AG09319 (cell line): ENCODE measurements around the gene KCTD15.

Experiments
- DNase-seq: peaks from one replicate; pipeline ENCODE4 v3.0.0-alpha.2; 2010; ENCODE audit warnings: low read depth; ENCODE audit errors: extremely low read depth
- TF ChIP-seq, protein P1 (sequence below): IDR thresholded peaks from 2 replicates; pipeline ENCODE4 v1.5.1; 2011; ENCODE audit warnings: low read depth, mild to moderate bottlenecking, inconsistent platforms, low read length, moderate library complexity

Gene KCTD15

DNA sequence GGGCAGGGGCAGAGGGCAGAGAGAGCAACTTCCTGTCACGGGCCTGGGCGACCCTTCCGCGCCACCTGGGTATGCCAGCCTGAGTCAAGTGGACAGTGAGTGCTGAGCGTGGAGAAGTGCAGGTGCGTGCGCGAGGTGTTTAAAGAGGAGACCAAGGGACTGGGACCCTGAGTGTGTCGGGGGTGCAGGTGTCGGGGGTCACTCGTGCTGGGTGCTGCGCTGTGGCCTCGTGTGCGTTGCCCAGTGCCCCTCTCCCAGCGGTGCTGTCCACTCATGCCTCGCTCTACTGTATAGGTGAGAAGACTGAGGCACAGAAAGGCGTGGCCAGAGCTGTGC, 18.9 kb upstream of the KCTD15 start:
- no peak for DNase-seq
- TF ChIP-seq, protein P1, sequence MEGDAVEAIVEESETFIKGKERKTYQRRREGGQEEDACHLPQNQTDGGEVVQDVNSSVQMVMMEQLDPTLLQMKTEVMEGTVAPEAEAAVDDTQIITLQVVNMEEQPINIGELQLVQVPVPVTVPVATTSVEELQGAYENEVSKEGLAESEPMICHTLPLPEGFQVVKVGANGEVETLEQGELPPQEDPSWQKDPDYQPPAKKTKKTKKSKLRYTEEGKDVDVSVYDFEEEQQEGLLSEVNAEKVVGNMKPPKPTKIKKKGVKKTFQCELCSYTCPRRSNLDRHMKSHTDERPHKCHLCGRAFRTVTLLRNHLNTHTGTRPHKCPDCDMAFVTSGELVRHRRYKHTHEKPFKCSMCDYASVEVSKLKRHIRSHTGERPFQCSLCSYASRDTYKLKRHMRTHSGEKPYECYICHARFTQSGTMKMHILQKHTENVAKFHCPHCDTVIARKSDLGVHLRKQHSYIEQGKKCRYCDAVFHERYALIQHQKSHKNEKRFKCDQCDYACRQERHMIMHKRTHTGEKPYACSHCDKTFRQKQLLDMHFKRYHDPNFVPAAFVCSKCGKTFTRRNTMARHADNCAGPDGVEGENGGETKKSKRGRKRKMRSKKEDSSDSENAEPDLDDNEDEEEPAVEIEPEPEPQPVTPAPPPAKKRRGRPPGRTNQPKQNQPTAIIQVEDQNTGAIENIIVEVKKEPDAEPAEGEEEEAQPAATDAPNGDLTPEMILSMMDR, result no peak

DNA sequence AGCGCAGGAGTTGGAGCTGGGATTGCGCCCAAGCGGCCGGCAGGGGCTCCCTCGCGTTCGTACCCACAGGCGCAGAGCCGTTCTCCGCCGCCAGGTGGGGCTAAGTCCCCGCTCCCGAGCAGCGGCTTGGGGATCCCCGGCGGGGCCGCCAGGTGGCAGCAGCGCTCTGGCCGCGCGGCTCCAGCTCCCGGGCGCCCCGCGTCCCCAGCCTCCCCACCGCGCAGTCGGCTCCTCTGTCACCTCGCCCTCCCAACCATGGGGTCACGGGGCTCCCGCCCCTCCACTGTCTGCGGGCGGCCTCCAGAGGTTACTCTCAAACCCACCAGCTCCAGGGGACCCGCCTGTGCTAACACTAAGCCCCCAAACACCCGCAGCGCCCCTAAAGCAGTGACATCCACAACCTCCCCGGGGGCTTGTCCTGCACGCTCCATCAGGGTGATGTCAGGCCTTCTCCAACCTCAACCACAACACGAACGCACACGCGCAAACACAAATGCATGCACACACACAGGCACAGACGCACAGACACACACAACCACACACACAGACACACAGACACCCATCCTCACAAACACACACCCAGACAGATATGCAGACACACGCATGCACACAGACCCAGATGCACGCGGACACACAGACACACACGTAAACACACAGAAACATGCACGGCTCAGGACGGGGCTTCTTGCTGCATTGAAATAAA, 18.4 kb upstream of the KCTD15 start:
- TF ChIP-seq, protein P1, result peak; percentile 94
- DNase-seq, result peak; percentile 37

DNA sequence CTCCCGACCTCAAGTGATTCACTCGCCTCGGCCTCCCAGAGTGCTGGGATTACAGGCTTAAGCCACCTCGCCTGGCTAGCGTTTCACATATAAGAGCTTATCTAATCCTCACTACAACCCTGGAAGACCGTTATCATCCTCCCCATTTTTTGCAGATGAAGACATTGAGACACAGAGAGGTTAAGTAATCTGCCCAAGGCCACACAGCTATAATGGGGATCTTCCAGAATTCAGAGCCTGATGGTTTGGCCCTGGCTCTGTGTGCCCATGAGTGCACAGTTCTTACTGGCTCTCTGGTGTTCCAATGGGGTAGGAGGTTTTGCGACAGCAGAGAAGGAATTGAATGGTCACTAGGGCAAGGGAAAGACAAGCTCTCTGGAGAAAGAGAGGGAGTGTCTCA, 16.8 kb upstream of the KCTD15 start:
- no peak for DNase-seq
- TF ChIP-seq, protein P1, result no peak

DNA sequence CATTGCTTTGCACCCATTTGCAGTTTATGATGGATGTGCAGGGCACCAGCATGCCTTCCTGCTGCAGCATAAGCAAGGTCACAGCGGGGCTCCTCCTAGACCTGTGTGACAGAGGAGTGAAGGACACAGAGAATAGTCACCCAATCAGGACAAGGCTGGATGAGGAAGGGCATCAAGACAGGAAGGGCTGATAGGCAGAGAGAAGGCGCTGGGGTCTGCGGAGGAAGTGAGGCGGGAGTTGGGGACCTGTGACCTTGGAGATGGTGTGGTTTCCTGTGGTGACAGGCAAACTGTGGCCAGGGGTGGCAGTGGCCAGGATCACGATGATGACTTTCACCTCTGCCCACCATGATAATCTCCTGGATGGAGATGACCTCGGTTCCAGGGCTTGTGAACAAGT, 16.4 kb upstream of the KCTD15 start:
- TF ChIP-seq, protein P1, result no peak
- DNase-seq, result no peak

DNA sequence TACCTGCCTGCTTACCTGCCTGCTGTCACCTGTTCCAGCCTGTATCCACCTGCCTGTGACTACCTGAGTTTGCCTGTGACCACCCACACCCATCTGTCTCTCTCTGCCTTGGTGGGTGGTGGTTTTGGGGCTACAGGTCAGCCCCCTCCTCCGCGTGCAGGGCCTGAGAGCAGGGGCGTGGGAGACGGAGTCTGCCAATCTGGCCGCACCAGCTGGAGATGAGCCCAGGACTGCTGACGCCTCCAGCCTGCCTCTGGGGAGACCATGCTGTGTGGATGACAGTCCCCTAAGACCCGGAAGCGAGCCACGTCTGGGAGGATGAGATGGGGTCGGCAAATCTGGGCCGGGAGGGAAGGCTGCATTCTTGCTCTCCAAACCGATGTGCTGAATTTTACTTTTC, 15.9 kb upstream of the KCTD15 start:
- TF ChIP-seq, protein P1, result no peak
- no peak for DNase-seq

DNA sequence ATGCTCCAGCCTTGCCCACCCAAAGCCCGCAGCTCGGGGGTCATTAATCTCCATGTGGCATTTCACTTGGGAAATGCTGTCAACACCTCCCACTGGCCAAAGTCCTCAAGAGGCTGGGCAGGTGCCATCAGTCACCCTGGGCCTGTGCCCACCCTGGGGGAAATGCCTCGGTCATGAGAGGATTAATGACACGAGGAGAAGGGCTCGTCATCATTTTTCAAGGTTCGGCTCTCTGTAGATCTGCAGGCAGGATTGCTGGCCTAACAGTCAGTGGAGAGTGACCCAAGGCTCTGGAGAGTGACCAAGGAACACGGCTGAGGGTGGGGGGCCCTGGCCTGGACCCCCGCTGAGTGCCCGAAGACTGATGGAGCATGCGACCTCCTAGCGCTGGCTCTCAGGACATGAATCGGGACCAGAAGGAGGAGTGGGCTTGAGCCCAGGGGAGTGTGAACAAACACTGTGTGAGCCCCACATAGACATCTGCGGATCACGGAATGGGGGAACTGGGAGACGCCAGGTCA, 15.2 kb upstream of the KCTD15 start:
- TF ChIP-seq, protein P1, result no peak
- no peak for DNase-seq

DNA sequence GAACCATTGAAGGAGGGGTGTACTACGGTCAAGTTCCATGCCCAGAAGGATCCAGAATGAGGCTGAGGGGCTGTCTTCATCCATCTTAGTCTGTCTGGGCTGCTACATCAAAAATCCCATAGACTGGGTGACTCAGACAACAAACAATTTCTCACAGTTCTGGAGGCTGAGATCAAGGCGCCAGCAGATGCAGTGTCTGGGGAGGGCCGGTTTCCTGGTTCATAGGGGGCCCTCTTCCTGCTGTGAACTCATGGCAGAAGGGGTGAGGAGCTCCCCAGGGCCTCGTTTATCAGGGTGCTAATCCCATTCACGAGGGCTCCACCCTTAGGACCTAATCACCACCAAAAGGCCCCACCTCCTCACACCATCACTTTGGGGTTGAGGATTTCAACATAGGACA, 14.7 kb upstream of the KCTD15 start:
- TF ChIP-seq, protein P1, result no peak
- DNase-seq, result no peak
